ENCODE measurements around the gene FAM120B.

FAM120B gene

GRCh38 chr6:170424604-170425126, 118.1 kb downstream of the FAM120B start:
- no peak for DNase-seq

GRCh38 chr6:170429450-170429849, 122.9 kb downstream of the FAM120B start:
- peak; percentile 19 for DNase-seq

DNA sequence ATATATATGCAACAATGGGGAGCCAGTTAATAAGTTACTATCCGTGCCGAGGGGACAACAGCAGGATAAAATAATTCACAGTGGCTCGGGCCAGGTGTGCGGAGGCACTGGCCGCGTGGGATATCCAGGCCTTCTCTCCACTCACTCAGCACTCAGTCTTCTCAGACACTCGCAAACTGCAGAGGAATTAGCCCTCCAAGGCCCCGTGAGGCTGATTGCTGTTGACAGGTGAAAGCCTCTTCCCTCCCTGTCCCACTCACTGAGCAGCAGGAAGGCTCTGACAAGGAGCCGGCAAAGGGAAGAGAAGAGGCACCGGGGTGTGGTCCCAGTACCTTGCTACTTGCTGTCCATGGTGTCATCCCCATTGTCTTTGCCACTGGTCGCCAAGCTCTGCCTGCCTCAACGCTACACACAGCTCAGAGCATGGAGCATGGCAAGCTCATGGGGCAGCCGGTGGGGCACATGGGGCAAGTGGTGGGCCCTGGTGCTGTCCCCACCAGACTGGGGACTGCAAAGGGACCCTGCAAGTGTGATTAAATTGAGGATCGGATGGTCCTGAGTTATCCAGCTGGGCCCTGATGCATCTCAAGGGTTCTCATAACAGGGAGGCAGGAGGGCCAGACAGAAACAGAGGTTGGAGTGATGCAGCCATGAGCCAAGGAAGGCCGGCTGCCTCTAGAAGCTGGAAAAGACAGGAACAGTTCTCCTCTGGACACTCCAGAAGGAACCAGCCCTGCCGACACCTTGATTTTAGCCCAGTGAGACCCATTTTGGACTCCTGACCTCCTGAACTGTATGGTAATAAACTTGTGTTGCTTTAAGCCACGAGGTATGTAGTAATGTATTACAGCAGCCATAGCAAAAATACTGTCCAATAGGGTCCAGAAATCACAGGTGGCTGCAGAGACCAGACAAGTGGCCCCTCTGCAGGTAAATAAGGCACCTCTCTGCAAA, 126.9 kb downstream of the FAM120B start:
- peak; percentile 8 for DNase-seq

- no peak for DNase-seq
Measured at GRCh38 chr6:170434117-170434820, 127.7 kb downstream of the FAM120B start.

GRCh38 chr6:170434821-170435155, 128.2 kb downstream of the FAM120B start:
- peak; percentile 19 for DNase-seq

- no peak for DNase-seq
Measured at GRCh38 chr6:170435766-170436165, 129.2 kb downstream of the FAM120B start.

- no peak for DNase-seq
Measured at GRCh38 chr6:170436209-170436809, 129.8 kb downstream of the FAM120B start.

DNA sequence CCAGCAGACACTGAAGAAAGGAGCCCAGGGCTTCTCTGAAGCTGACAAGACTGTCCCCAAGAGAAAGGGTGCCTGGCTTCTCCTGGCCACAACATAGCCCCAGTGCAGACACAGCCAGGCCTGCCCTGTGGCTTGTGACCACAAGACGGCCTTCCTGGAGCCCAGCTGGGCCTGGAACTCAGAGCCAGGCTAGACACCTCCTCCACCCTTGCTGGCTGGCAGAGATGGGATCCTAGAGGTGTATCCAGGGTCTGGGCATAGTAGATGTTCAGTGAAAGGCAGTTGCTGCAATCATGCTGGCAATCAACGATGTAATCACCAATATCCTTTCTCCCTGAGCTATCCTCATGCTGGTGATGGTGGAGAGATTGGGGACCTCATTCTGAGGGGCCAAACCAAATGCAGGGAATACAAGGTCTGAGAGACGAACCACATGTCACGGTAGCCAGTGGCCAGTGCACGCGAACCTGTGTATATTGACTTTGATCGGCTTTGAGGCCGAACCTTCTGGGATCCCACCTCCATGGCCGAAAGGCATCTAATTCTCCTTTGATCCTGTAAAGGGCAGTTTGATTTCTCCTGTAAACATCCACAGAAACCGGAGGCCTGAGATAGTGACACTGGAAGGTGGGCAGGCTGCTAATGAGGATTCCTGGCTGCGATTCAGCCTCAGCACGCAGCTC, 131.3 kb downstream of the FAM120B start:
- DNase-seq: no peak

- peak; percentile 94 for DNase-seq
Measured at GRCh38 chr6:170438402-170438753, 131.8 kb downstream of the FAM120B start.

- DNase-seq: no peak
Measured at GRCh38 chr6:170438861-170439260, 132.3 kb downstream of the FAM120B start.

GRCh38 chr6:170439366-170440361, 133.1 kb downstream of the FAM120B start:
- DNase-seq: no peak

DNA sequence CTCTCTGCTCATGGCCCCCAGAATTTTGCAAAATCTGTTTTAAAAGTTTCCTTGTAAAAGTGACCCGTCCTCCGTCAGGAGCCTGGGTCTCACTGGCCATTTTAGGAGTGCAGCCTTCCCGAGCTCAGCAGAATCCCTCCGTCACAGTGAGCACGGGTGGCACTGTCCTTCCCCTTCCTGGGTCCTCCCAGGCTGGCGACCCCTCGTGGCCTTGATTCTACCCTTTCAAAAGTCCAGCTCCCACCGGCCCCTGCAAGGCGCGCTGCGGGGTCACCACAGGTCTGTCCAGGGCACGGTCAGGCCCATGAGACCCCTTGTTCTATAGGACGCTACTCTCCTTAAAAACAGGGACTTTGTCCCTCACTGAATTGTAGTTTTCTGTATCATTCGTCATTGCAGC, 133.9 kb downstream of the FAM120B start:
- no peak for DNase-seq

DNA sequence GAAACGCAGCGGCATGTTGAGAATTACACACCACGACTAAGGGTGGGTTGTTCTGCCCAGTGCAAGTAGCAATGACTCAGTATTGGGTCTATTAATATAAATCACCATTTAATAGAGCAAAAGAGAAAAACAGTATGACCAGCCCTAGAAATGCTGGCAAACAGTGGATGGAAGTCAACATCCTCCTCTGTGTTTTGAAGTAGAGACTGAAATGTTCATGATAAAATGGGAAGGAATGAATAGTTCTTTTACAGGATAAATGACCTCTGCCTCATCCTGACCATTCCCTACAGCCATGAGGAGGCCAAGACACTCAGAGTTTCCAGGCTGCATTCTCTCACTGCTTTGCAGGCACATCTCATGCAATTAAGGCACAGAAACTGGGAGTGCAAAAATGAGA, 134.8 kb downstream of the FAM120B start:
- no peak for DNase-seq

DNA sequence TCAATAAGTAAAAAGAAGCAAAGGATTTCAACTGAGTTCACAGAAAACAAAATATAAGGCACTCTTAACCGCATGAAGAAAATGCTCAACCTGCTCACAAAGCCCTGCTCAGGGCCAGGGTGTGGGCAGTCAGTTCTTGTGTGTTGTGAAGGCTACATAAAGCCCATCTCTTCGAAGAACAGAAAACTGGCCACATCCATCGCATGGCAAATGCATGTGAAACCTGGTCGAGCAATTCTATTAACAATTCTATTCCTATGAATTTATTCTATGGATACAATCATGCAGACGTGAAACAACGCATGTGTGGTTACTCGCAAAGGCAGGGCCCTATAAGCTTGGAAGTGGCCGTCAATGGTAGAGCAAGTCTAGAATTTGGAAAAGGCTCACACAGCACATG, 136.0 kb downstream of the FAM120B start:
- DNase-seq: no peak

GRCh38 chr6:170443151-170443662, 136.6 kb downstream of the FAM120B start:
- DNase-seq: no peak

DNA sequence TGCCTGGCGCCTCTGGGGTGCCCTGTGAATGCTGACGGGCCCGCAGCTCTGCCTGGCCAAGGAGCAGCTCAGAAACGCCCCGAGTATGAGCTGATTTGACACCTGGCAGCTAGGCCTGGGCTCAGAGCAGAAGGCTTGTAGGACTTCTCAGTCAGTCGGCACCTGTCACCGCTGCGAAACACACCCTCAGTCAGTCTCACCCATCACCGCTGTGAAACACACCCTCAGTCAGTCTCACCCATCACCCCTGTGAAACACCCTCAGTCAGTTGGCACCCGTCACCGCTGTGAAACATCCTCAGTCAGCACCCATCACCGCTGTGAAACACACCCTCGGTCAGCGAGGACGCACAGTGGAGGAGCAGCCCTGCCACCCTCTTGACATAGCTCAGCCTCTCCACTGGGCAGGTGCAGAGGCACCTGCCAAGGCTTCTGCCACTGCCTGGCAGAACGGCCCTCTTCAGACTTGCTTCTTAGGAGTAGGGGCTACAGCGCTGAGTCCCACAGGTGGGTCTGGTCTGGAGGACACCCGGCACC, 137.6 kb downstream of the FAM120B start:
- DNase-seq: no peak

- DNase-seq: no peak
Measured at GRCh38 chr6:170444811-170445211, 138.3 kb downstream of the FAM120B start.

DNA sequence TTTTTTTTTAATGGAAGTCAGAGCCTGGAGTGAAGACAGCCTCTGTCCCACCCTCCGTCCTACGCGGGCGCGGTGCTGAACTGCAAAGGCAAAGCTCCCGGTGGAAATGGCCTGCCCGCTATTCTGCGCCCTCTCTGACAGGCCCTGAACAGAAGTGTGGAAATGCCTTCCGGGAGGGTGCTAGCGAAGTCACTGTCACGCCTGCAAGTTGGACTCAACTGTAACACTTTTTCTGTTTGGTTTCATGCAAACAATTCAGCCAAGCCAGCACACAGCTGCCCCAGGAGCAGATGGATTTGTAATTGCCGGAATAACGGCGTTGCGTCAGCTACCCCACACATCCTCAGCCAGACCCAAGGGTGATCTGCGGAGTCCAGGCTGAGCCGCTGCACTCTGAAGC, 138.9 kb downstream of the FAM120B start:
- DNase-seq: peak; percentile 71

DNA sequence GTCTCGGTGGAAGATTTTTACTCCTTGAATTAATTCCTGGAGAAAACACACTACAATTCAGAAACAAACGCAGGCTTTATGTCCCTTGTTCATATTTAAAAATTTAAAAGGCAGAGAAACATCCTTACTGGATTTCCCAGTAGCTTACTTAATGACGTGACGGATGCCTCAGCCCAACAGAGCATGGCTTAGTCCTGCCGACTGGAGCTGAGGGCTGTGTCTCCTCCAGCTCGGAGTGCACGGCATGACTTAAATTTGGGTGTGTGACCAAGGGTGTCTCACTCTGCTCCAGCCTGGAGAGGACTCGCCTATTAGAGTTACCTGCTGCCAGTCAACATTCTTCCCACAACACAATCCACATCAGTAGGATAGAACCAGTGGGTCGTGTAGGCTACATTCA, 139.4 kb downstream of the FAM120B start:
- no peak for DNase-seq

DNA sequence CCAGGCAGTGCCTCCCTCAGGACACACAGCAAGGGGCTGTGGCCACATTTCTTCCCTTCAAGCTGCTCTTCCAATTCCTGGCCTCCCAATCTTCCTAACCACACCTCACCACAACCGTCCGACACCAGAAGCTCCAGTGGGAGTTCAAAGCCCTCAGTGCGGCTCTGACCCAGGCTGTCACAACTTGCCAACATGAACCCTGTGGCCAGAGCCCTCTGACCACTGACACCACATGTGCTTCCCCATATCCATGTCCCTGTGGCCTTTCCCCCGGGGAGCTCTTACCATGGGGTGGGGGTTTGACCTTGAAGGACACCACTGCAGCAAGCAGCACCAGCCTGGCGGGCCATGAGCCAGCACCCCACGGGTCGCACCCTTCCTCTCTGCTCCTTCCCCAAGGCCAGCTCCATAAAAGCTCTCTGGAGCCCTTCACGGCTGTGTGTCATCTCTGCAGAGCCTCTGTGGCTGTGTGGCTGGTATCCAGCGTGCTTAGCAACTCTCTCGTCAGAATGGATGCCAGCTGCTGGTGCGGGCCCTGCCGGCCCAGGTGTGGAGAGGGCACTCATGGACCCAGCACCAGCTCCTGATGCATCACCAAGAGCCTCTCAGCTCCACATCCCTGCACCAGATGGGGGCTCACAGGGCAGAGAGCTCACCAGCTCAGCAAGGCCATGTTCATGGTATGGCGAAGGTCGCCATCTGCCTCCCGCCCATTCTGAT, 140.4 kb downstream of the FAM120B start:
- peak; percentile 20 for DNase-seq

DNA sequence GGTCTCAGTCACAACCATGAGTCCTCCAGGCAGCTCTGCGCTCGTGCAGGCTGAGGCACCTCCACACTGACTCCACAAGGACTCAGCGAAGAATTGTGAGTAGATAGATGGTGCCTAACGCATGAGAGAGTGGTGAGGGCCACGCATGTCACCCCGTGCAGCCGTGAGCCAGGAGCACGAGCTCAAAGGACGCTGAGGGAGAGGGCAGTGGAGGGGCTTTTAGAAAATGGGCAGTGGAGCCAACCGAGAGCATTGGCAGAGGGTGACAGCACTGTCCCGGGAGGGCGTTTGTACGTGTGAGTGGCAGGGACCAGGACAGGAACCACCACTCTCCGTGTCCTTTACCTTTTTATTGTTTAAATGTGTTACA, 141.0 kb downstream of the FAM120B start:
- peak; percentile 14 for DNase-seq
